GM19099 (cell line): Measurements from ENCODE around the gene SIDT2.

Experiments
- POLR2A ChIP-seq: IDR thresholded peaks from 3 replicates; pipeline ENCODE4 v1.6.1; 2011; ENCODE audit warnings: low read depth; ENCODE audit not compliant: insufficient read length; ENCODE audit errors: extremely low read depth

Gene SIDT2

DNA sequence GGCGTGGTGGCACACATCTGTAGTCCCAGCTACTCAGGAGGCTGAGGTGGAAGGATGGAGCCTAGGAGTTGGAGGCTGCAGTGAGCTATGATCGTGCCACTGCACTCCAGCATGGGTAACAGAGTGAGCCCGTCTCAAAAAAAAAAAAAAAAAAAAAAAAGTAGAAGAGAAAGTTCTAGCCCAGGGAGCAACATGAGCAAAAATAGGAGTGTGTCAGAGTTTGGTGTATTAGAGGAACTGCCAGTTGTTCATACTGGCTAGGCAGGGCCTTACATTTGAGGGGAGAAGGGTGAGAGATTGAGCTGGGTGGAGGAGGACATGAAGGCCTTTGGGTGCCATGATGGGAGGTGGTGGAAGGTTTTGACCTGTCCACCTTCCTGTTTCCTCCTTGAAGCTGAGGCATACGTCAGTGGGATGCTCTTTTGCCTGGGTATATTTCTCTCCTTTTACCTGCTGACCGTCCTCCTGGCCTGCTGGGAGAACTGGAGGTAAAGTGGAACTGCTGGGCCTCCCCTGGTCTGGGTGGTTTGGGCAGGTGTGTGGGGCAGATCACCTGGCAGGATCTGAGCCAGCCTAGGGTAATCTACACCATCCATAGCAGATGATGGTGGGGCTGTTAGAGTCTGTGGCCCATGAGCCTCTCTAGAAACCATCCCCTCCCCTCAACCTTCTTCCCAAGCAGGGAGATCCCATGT lies 7.3 kb downstream of the SIDT2 start:
- no peak for TF ChIP-seq POLR2A

DNA sequence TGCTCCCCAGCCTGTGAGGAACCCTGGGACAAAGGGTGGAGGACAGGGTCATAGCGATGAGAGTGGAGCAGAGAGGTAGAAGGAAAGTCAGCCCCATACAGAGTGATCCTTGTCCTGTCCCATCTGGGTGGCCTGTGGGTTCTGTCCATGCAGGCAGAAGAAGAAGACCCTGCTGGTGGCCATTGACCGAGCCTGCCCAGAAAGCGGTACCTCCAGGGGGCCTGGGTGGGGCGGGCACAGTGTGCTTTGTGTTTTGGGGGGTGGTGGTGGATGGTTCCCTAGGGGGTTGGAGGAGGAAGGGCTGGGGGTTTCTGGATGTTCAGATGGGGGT lies 7.9 kb downstream of the SIDT2 start:
- no peak for TF ChIP-seq POLR2A

DNA sequence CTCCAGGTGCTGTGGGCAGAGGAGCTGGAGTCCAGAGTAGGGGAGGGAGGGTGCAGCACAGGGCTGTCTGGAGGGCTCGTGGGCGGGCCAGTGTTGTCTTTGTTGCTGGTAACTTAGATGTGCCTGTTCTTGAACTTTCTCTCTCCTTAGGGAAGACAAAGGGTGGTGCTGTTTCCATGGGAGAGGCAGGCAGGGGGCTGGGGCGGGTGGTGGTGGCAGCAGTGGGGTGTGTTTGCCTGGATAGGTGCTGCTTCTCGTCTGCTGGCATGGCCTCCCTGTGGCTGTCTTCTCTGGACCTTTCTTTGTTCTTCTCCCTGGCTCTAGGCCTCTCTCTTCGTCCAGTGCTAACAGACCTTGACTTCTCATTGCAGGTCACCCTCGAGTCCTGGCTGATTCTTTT lies 8.5 kb downstream of the SIDT2 start:
- TF ChIP-seq POLR2A, result no peak

DNA sequence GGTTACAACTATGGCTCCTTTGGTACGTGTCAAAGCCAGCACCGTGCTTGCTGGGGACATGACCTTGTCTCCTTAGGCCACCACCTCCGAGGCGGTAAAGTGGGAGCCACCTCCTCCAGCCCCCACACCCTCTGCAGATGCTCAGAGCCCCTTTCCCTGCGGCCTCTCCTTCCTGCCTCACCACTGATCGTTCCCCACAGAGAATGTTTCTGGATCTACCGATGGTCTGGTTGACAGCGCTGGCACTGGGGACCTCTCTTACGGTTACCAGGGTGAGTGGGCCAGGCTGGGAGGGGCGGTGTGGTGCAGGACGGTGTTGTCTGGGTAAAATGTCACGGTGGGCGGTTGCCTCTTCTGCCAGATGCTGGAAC lies 8.9 kb downstream of the SIDT2 start:
- TF ChIP-seq POLR2A, result no peak

DNA sequence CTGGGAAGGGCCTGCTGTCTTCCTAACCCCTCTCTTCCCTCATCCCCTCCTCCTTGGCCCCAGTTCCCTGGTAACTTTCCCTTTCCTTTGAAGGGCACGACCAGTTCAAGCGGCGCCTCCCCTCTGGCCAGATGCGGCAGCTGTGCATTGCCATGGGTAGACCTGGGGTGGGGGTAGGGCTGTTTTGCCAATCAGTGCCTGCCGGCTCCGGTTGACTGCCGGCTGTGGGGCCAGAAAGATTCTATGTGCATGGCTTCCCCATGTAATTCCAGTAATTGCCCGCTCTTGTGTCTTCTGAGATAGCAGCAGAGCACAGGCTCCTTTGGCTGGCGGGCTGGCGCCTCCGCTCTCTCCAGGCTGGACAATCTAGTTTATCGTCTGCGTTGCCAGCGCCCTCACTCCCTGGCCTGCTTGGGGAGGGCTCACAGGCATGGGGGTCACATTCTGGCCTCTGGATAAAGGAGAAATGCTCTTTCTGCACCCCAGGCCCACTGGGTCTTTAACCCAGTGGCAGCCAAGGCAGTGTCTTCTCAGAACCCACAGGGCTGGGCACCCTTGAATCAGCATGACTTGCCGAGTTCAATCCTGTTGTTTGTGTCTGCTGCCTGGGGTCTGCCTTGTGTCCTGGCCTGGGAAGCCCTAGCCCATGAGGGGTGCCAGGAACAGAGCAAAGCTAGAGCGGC lies 9.4 kb downstream of the SIDT2 start:
- no peak for TF ChIP-seq POLR2A

DNA sequence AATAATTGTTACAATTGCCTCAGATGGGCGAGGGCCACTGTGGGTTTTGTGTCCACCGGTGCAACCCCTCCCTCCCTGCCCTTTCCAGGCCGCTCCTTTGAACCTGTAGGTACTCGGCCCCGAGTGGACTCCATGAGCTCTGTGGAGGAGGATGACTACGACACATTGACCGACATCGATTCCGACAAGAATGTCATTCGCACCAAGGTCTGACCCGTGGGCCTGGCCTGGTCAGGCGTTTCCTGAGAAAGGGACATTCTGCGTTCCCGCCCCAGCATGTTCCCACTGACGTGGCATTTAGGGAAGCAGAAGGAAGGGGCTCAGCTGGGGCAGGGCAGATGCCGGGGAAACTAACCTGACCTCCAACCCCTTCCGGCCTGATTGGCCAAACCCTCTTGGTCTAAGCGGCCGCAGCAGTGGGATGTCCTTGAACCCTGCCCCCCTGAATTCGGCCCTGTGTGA lies 10.1 kb downstream of the SIDT2 start:
- no peak for TF ChIP-seq POLR2A

DNA sequence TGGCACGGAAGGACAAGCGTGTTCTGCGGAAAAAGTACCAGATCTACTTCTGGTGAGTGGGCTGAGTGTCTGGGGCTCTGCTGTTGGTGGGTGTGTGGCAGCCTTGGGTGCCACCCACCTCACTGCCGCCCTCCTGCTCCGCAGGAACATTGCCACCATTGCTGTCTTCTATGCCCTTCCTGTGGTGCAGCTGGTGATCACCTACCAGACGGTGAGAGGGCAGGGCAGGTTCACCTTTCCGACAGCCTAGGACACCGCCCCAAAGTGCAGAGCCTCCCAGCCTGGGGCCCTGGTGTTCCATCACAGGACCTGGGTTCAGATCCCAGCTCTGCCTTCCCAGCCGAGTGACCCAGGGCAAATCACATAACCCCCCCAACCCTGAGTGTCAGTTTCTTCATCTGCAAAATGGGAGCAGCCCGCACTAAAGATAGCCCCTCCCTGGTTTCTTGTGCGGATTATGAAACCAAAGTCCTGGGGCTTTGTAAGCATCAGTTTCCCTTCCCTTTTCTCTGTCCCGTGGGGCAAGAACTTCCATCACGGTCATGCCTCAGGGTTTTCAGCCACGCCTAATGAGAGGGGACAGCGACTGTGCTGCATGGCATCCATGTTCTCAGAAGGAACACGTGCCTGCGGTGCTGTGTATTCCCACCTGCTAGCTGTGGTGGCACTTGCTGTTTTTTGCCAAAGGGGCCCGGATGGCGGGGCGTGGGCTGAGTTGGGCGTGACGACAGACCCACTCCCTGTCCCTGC lies 10.8 kb downstream of the SIDT2 start:
- no peak for TF ChIP-seq POLR2A

DNA sequence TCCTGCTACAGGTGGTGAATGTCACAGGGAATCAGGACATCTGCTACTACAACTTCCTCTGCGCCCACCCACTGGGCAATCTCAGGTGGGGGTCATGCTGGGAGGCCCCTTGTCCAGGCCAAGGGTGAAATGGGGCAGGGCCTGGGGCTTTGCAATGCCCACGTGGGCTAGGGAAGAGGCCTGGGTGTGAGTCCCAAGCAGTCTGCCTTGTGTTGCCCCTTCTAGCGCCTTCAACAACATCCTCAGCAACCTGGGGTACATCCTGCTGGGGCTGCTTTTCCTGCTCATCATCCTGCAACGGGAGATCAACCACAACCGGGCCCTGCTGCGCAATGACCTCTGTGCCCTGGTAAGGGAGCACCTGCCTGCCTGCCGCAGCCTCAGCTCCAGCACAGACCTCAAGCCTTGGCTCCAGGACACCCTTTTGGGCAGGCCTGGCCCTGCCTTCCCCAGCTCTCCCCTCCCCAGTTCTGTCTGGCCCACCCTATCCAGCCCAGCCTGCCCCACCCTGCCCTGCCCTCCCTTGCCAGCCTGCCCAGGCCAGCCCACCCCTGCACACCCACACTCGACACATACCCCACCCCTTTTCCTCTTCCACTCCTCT lies 11.5 kb downstream of the SIDT2 start:
- TF ChIP-seq POLR2A, result no peak

DNA sequence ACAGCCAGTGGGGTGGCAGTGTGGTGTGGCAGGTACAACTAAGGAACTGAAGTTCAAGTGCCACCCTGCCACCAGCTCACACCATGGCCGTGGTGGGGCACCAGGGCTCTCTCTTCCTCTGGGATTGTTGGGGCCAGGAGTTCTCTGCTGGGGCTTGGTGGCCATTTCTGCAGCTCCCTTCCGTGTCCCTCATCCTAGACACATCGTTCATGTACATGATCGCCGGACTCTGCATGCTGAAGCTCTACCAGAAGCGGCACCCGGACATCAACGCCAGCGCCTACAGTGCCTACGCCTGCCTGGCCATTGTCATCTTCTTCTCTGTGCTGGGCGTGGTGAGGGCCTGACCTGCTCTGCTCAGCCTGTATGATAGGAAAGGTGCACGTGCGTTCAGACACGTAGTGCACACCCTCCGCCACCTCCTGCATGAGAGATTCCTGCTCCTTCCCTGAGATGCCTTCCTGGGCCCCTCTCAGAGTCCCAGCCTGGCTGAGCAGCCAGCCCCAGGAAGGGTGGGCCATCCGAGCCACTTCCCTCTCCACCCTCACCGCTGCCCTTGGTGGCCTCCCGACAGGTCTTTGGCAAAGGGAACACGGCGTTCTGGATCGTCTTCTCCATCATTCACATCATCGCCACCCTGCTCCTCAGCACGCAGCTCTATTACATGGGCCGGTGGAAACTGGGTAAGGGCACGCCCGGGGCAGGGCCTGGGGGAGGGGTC lies 13.3 kb downstream of the SIDT2 start:
- TF ChIP-seq POLR2A, result no peak

DNA sequence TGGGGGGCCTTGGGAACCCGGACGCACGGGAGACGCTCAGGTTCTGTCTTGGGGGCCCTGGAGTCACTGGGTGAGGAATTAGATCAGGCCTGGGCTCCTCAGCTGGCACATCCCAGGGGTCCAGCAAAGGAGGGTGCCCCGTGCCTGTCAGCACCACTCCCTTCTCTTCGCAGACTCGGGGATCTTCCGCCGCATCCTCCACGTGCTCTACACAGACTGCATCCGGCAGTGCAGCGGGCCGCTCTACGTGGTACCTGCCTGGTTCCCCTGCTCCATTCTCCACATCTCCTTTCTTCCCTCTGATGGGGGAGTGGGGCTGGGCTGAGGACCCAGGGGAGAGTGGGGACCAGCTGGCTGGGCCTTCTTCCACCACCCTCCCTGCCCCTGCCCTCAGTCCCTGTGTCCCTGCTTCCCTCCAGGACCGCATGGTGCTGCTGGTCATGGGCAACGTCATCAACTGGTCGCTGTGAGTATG lies 13.9 kb downstream of the SIDT2 start:
- TF ChIP-seq POLR2A, result no peak

DNA sequence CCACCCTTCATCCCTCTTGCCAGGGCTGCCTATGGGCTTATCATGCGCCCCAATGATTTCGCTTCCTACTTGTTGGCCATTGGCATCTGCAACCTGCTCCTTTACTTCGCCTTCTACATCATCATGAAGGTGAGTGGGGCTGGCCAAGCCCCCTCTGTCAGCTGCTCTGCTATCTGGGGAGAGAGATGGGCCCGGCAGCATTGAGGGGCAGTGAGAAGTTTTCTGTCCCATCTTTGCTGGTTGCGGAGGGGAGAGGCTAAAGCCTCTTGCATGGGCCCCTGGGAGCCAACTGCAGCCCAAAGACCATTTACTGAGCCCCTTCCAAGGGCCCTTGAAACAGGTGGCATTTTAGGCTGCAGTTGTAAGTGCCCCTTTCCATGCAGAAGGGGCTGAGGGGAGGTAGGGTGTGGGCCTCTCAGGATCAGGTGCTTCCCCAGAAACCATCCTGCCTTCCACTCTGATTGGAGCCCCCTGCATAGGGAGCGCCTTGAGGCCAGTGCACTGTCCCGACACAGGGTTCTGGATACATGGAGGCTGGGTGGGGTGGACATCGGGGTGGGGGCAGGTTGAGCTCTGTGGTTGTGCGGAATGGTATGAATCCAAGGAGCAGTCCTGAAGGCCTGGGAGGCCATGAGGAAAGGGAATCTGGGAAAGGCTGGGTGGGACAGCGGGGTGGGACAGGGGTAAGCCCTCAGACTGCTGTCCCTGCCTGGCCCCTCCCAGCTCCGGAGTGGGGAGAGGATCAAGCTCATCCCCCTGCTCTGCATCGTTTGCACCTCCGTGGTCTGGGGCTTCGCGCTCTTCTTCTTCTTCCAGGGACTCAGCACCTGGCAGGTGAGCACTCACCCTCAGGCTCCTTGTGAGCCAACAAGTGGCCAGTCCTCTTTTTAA lies 14.8 kb downstream of the SIDT2 start:
- no peak for TF ChIP-seq POLR2A

DNA sequence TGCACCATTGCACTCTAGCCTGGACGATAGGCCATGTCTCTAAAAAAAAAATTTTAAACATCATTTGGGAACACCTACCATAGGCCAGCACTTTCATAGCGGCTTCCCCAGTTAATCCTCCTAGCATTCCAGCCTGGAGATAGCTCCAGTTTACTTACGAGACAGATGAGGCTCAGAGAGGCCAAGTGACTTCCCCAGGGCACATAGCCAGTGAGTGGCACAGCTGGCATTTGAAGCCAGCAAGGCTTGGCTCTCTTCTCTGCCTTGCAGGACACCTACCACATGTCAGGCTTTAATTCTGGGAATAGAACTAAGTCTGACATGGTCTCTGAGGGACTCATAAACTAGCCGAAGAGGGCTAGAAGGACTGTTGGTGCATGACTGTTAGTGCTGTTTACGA lies 15.7 kb downstream of the SIDT2 start:
- no peak for TF ChIP-seq POLR2A

DNA sequence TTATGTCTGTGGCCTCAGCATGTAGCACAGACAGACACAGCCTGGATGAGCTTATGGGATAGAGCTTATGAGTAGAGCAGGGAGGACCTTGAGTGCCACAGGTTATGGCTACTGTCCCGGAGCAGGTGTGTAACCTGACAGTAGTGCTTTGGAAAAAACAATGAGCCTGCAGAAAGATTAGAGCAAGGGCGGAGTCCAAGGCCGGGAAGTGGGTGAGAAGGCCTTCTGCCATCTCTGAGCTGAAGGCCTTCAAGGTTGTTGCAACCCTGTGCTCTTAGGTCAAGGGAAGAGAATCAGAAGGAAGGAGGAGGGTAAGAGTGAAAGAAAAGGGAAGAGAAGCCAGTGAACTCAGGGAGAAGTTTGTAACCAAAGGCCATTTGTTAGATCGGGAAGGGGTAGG lies 16.7 kb downstream of the SIDT2 start:
- no peak for TF ChIP-seq POLR2A

DNA sequence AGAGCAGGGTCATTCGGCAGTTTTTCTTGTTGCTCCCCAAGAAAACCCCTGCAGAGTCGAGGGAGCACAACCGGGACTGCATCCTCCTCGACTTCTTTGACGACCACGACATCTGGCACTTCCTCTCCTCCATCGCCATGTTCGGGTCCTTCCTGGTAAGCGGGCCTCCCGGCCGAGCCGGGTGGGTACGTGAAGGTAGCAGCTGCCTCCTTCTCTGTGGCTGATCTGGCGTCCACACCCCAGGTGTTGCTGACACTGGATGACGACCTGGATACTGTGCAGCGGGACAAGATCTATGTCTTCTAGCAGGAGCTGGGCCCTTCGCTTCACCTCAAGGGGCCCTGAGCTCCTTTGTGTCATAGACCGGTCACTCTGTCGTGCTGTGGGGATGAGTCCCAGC lies 17.2 kb downstream of the SIDT2 start:
- no peak for TF ChIP-seq POLR2A
